AG09309 (cell line): ENCODE measurements around the gene SUGCT.

Experiments used
- DNase-seq: peaks from one replicate; pipeline ENCODE4 v3.0.0-alpha.2; 2010; ENCODE audit warnings: low read depth
- H3K4me3 ChIP-seq: 2 replicates; pipeline ENCODE4 v1.5.1; 2011; ENCODE audit warnings: mild to moderate bottlenecking, low read depth, low read length, moderate library complexity; ENCODE audit not compliant: control insufficient read depth
- CTCF ChIP-seq: IDR thresholded peaks from 2 replicates; pipeline ENCODE4 v1.5.1; 2011; ENCODE audit warnings: mild to moderate bottlenecking, low read depth, low read length, inconsistent platforms; ENCODE audit not compliant: insufficient read depth, control insufficient read depth; ENCODE audit errors: missing control alignments

Gene SUGCT

DNA sequence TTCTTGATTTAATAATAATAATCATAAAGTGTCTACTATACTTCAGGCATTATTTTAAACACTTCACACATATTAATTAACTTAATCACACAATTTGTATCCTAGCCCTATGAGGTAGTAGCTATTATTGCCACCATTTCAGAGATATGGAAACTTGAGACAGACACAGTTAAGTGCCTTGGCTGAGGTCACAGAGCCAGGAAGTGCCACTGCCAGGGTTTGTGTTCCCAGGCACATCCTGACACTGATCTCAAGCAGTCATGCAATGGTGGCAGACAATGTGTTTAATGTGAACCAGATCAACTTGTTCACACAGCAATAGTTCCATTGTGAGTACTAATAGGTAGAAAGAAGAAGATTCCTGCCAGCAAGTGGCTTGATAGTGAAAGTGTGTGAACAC lies 666.0 kb downstream of the SUGCT start:
- TF ChIP-seq CTCF, result no peak
- no peak overlapping the region for H3K4me3 ChIP-seq
- DNase-seq, result no peak

DNA sequence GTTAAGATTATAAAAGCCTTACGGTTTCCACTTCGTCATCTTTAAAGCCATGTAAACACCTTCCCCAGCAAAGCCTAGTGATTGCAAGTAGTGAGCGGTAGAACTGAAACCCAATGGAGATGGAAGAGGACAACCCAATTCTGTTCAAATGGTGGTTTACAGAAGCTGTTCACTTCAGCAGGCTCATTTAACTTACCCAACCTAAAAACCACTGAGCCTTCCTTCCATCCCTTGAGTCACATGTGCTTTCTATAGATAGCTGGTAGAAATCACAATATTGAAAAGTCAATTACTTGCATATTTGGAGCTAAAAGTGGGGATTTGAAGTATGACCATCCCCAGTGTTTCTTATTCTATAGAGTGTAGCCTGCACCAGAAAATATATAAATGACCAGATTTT lies 667.7 kb downstream of the SUGCT start:
- no peak for DNase-seq
- no peak overlapping the region for H3K4me3 ChIP-seq
- TF ChIP-seq CTCF, result no peak

DNA sequence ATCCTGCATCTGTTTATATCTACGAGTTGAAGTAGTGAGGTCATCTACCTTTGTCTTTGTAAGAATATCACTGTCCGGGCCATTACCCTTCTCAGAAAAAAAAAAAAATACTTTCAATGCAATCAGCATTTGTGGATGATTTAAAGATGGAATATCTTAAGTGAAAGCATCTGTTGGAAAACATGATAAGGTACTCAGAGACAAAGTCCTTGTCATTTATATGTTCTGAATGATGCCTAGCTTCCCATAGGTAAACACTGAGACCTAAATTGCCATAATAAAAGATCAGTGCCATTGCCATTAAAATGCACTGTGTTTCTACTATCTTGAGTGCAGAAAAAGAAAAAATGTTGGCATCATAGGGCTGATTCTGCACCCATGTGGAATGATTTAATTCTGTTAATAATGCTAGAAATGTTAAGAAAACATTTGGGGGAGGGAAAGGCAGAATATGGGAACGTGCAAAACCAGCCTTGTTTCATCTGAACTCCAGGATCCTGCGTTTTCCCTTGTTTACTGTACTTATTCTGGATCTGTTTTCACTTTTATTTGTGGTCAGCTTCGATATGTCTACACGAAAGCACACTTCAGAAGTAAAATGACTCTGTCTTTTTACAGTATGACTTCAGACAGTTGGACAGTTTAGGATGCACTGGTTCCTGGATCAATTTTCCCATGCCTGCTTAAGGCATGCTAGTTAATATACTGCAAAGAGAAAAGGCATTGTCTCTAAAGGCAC lies 669.8 kb downstream of the SUGCT start:
- no peak for DNase-seq
- no peak overlapping the region for H3K4me3 ChIP-seq
- no peak for TF ChIP-seq CTCF

- no peak for DNase-seq
- no peak for TF ChIP-seq CTCF
- H3K4me3 ChIP-seq, result no peak overlapping the region
These were observed 670.6 kb downstream of the SUGCT start for GRCh38 chr7:40805361-40805760.

DNA sequence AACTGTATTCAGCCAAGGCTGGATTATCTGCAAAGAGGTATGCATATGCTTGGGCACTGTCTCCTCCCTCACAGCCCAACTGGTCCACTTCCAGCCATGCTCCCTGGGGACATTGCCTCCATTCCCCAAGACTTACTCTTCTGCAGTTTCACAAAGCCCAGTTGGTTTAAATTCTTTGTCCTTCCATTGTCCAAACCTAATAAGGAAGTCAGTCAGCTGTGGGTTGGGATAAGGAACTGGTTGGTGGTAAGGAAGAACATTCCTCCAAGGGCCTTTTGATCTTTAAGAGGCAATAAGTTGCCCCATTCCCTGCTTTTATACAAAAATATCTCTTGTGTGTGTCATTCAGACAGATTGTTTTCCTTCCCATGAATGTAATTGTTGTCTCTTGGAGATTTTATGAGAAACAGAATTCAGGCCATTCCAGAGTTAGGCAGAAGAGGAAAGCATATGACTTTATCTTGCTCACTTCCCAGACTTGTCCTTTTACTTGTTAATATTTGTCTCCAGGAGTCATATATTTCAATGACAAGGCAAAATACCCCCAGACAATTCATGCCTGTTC lies 673.7 kb downstream of the SUGCT start:
- no peak for TF ChIP-seq CTCF
- peak; percentile 100 for DNase-seq
- H3K4me3 ChIP-seq, result no peak overlapping the region

DNA sequence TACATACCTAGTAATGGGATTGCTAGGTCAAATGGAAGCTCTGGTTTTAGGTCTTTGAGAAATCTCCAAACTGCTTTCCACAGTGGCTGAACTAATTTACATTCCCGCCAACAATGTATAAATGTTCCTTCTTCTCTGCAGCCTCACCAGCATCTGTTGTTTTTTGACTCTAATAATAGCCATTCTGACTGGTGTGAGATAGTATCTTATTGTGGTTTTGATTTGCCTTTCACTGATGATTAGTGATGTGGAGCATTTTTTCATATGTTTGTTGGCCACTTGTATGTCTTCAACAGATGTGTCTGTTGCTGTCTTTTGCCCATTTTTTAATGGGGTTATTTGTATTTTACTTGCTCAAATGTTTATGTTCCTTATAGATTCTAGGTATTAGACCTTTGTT lies 675.5 kb downstream of the SUGCT start:
- DNase-seq, result no peak
- TF ChIP-seq CTCF, result no peak
- no peak overlapping the region for H3K4me3 ChIP-seq

- no peak for TF ChIP-seq CTCF
- no peak overlapping the region for H3K4me3 ChIP-seq
- DNase-seq, result no peak
These were observed 676.9 kb downstream of the SUGCT start for GRCh38 chr7:40811666-40812065.
